ENCODE measurements around the gene B4GALNT1.

- no peak for TF ChIP-seq CTCF (IDR thresholded peaks at IDR 0.05)
- no peak for TF ChIP-seq POLR2A (IDR thresholded peaks at IDR 0.05)
These were observed 30.5 kb downstream of the B4GALNT1 start for GRCh38 chr12:57602544-57602943.

Measured in thyroid gland (tissue), 4 donors.